ENCODE results near the gene SLC35A1.

The SLC35A1 gene

DNA sequence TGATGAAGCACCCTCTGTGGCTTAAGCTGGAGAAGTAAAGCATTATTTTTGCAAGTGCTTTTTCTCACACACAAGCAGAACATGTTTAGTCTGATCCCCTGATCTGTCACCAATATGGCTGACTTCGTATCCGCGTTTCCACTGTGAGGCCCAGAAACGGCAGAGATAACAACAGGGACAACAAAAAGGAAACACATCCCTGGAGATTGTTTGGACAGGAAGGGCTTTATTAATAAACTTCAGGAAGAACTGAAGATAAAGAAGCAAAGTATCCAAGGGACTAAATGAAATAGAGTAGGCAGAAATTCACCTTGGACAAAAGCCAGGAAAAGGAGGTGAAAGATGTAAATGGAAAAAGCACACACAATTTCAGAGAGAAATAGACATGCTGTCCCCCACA lies 67.8 kb downstream of the SLC35A1 start:
- DNase-seq (ENCODE audit: low read depth in 2 of 2): peak in 1 of 2 donors; percentile 69
- H3K4me3 ChIP-seq (replicated peaks in 1 of 2; ENCODE audit: low read depth in 2 of 2, low read length in 2 of 2): no peak overlapping the region
- TF ChIP-seq, protein P1, sequence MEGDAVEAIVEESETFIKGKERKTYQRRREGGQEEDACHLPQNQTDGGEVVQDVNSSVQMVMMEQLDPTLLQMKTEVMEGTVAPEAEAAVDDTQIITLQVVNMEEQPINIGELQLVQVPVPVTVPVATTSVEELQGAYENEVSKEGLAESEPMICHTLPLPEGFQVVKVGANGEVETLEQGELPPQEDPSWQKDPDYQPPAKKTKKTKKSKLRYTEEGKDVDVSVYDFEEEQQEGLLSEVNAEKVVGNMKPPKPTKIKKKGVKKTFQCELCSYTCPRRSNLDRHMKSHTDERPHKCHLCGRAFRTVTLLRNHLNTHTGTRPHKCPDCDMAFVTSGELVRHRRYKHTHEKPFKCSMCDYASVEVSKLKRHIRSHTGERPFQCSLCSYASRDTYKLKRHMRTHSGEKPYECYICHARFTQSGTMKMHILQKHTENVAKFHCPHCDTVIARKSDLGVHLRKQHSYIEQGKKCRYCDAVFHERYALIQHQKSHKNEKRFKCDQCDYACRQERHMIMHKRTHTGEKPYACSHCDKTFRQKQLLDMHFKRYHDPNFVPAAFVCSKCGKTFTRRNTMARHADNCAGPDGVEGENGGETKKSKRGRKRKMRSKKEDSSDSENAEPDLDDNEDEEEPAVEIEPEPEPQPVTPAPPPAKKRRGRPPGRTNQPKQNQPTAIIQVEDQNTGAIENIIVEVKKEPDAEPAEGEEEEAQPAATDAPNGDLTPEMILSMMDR (IDR thresholded peaks at IDR 0.05; ENCODE audit: low read depth, low read length): no peak

DNA sequence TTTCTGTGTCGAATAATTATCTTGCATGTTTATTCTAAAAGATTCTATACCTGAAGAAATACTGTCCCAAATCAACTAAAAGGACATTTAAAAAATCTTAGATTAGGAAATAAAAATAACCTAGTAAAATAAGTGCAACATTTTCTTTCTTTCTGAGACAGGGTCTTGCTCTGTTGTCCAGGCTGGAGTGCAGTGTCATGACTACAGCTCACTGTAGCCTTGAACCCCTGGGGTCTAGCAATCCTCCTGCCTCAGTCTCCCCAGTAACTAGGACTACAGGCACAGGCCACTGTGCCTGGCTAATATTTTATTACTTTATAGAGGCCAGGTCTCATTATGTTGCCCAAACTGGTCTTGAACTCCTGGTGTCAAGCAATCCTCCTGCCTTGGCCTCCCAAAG lies 68.3 kb downstream of the SLC35A1 start:
- DNase-seq (ENCODE audit: low read depth in 2 of 2): no peak

DNA sequence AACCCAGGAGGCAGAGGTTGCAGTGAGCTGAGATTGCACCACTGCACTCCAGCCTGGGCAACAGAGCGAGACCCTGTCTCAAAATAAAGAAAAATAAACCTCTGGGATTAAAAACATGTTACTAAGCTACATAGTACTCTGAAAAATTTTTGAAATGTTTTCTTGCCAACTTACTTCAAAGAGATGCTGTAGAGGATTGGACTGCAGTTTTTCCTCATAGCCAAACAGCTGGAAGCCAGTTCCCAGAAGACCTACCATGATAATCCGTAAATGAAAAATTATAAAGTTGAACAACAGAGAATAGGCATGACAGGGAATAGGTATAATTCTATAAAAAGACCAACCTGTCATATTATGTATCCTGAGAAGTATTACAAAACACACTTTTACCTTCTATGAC lies 69.0 kb downstream of the SLC35A1 start:
- peak in 1 of 2 donors; percentile 18 for DNase-seq (ENCODE audit: low read depth in 2 of 2)
- TF ChIP-seq, protein P1 (IDR thresholded peaks at IDR 0.05; ENCODE audit: low read depth, low read length): no peak
- no peak overlapping the region for H3K4me3 ChIP-seq (replicated peaks in 1 of 2; ENCODE audit: low read depth in 2 of 2, low read length in 2 of 2)

More for the DNA sequence above, 68.3 kb downstream of the SLC35A1 start:
- no peak overlapping the region for H3K4me3 ChIP-seq (replicated peaks in 1 of 2; ENCODE audit: low read depth in 2 of 2, low read length in 2 of 2)
- TF ChIP-seq, protein P1 (IDR thresholded peaks at IDR 0.05; ENCODE audit: low read depth, low read length): no peak

DNA sequence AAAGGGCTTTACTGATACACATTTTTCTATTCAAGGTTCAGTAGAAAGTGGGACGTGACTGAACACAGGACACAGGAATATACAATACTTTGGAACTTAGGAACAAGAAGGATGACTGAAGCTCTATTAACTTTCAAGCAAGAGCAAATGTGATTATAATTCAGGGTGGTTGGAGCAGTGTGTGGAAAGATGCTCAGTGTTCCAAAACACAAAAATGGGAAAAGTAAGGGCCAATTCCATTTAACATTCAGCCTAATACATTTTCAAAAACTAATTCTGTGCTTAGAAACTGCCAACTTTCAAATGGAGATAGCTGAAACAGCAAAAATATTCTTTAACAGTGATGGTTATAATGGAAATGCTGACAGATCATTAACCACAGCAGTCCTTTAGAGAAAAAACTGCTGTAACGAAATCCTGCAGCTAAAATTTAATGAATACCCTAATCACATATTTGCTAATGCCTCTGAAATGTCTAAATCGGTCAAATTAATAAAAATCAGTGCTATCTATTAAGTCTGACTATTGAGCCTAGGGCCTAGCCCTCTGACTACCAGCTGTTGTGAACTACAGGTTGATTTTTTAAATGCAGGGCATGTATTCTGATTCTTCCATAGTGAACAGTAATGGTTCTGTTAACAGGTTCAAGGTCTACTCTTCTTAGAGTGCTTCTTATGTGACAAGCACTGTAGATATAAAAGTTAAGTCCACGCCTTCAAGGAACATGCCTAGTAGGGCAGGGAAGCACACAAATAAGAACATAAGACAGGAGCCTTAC lies 71.1 kb downstream of the SLC35A1 start:
- no peak overlapping the region for H3K4me3 ChIP-seq (replicated peaks in 1 of 2; ENCODE audit: low read depth in 2 of 2, low read length in 2 of 2)
- no peak for DNase-seq (ENCODE audit: low read depth in 2 of 2)
- TF ChIP-seq, protein P1 (IDR thresholded peaks at IDR 0.05; ENCODE audit: low read depth, low read length): no peak

DNA sequence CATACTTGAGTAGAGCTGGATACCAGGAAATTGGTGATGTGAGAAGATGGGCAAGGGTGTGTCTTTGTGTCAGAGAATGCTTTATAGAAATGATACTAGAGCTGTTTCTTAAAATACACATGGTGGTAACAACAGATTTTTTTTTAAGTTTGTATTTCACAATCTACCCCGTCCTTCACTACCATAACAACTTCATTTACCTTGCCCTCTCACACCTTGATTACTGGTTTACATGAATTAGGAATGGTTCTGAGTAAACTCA lies 71.6 kb downstream of the SLC35A1 start:
- DNase-seq (ENCODE audit: low read depth in 2 of 2): no peak
- H3K4me3 ChIP-seq (replicated peaks in 1 of 2; ENCODE audit: low read depth in 2 of 2, low read length in 2 of 2): no peak overlapping the region
- TF ChIP-seq, protein P1 (IDR thresholded peaks at IDR 0.05; ENCODE audit: low read depth, low read length): no peak

DNA sequence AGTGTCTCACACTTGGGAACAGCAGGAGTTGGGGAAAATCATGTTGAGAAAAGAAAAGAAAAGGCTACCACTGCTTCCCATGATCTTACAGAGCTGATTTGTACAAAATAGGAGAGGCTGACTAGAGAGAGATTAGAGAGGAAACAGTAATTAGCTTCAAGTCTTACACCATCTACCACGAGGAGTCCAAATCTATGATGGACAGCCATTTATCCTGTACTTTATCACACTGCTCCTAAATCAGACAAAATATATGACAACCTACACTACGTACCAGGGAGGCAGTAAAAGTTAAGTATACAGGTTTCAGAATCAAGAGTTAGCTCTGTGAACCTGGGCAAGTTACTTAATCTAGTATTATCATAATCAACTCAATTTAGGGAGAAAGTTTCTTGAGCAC lies 79.0 kb downstream of the SLC35A1 start:
- DNase-seq (ENCODE audit: low read depth in 2 of 2): no peak
- TF ChIP-seq, protein P1 (IDR thresholded peaks at IDR 0.05; ENCODE audit: low read depth, low read length): no peak
- no peak overlapping the region for H3K4me3 ChIP-seq (replicated peaks in 1 of 2; ENCODE audit: low read depth in 2 of 2, low read length in 2 of 2)
